Right lobe of liver (tissue), 6 donors: ENCODE results near the gene OR6J1. TPM values are rescaled to one million over a fixed set of nuclear protein-coding genes. Genes with fewer than 3 reads are reported as not detected.
"Not testable (repeated sequence)": the region's sequence is repeated elsewhere in the genome, so short reads cannot be mapped to it uniquely, and the experiment has no call there.

Experiments
- ATAC-seq, 4 donors: fragments of 200-7000 bp; cut with Tn5 transposase; one replicate each; pipeline ENCODE4 v1.9.1; 2020; ENCODE audit warnings: mild to moderate bottlenecking in 4 of 4, moderate library complexity in 4 of 4
- DNase-seq, 3 donors: peaks; one replicate each; pipeline ENCODE4 v3.0.0-alpha.2; 2020
- H3K27ac ChIP-seq, 3 donors: fragments of 200-600 bp; one replicate each; pipeline ENCODE4 v1.8.0; 2022
- H3K27me3 ChIP-seq, 2 donors: fragments of 200-600 bp; one replicate each; pipeline ENCODE4 v1.8.0; 2022
- H3K36me3 ChIP-seq, 4 donors: fragments of 200-600 bp; sonication (generic) in 1 of 4; one replicate each; pipeline versions ENCODE4 v1.5.1 to v1.8.0; 2017 to 2022; ENCODE audit warnings: control low read depth in 1 of 4
- H3K4me1 ChIP-seq, 4 donors: fragments of 200-600 bp; sonication (generic) in 1 of 4; one replicate each; pipeline versions ENCODE4 v1.5.1 to v1.8.0; 2017 to 2022; ENCODE audit warnings: control low read depth in 1 of 4
- H3K4me3 ChIP-seq, 3 donors: fragments of 200-600 bp; one replicate each; pipeline ENCODE4 v1.8.0; 2022
- H3K9me3 ChIP-seq, 4 donors: fragments of 200-600 bp; sonication (generic) in 1 of 4; one replicate each; pipeline versions ENCODE4 v1.5.1 to v1.8.0; 2017 to 2022; ENCODE audit warnings: control low read depth in 1 of 4
- CTCF ChIP-seq, 4 donors: fragments of 200-600 bp in 3 of 4; fragments of 450-650 bp in 1 of 4; IDR thresholded peaks; one replicate each; pipeline versions ENCODE4 v1.5.1 to v1.8.0; 2016 to 2022; ENCODE audit warnings: antibody characterized with exemption in 4 of 4, mild to moderate bottlenecking in 2 of 4
- POLR2A ChIP-seq: fragments of 450-650 bp; IDR thresholded peaks from one replicate; pipeline ENCODE4 v1.6.1; 2017; ENCODE audit warnings: antibody characterized with exemption, mild to moderate bottlenecking
- WGBS: methylation state at CpG from one replicate; pipeline ENCODE4 v1.1.6; 2018; ENCODE audit warnings: low coverage, low lambda C conversion rate; ENCODE audit not compliant: insufficient coverage; ENCODE audit errors: missing lambda C conversion rate; 5-methylcytosine and 5-hydroxymethylcytosine counted together
- intact Hi-C, 2 donors: fragments of 100-400 bp; cut with DNase I; formaldehyde crosslinking; loops; one replicate each; pipeline versions ENCODE4 v1.11.2 to v1.14.1; 2022
- total RNA-seq, 6 experiments: library from RNA; depleted of rRNA in 2 of 6; stranded (reverse); fragments of >200 nt in 2 of 6; fragmentation: NEBNext Ultra II Directional in 3 of 6; extraction: Animal tissue kit (Norgen Biotek cat#: 25700) in 3 of 6; gene quantifications; one replicate each; pipeline versions ENCODE4 v1.1.0 to v1.2.4, GENCODE V29; 2016 to 2023
- donor health status: DM: no; HTN: yes; CAD: no.
- donor health status: DM: no; HTN: no; CAD: no.
- donor health status: DM: no; HTN: no; CAD: no.
- donor health status: DM: no; HTN: yes; CAD: no.
- donor health status: DM: no; HTN: yes; CAD: no.

The OR6J1 gene
- total RNA-seq, 6 experiments from 2014 or later: not detected

- no peak for DNase-seq
- no peak for ATAC-seq
Measured at GRCh38 chr14:22648506-22648905, 4.4 kb upstream of the OR6J1 start.

DNA sequence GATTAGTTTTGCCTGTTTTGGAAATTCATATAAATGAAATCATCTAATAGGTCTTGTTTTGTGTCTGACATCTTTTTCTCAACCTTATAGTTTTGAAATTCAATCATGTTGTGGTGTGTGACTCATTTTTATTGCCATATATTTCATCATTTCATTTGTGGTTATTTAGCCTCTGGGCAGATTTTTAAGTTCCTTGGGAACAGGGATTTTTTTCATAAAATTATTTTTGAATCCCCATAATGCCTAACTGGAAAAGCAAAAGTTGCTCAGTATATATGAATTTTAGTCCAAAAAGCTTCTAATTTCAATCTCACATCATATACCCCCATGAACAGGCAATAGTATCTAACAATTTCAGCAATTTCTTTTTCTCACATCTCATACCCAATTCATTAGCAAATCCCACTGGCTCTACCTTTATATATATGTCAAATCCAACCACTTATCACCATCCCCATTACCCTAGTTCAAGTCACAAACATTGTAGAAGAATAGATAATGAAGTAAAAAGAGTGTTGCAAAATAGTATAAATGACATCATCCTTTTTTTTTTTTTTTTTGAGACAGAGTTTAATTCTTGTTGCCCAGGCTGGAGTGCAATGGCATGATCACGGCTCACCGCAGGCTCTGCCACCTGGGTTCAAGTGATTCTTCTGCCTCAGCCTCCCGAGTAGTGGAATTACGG lies 2.6 kb upstream of the OR6J1 start:
- H3K27me3 ChIP-seq: no peaks in the 10 kb centered on the region
- DNase-seq: no peak
- ATAC-seq: no peak

More at GRCh38 chr14:22648506-22648905, 4.4 kb upstream of the OR6J1 start:
- WGBS: 76% methylated on average over 2 of the region's 2 CpGs
- intact Hi-C loops: no loop called here
- TF ChIP-seq POLR2A (no peak), CTCF (IDR thresholded peaks at IDR 0.05) (no peak)
- Histone ChIP-seq H3K27ac (no peak overlapping the region), H3K4me1 (no peaks in the 10 kb centered on the region), H3K27me3 (no peaks in the 10 kb centered on the region), H3K4me3 (no peak overlapping the region), H3K36me3 (no peaks in the 10 kb centered on the region), H3K9me3 (no peaks in the 10 kb centered on the region)

DNA sequence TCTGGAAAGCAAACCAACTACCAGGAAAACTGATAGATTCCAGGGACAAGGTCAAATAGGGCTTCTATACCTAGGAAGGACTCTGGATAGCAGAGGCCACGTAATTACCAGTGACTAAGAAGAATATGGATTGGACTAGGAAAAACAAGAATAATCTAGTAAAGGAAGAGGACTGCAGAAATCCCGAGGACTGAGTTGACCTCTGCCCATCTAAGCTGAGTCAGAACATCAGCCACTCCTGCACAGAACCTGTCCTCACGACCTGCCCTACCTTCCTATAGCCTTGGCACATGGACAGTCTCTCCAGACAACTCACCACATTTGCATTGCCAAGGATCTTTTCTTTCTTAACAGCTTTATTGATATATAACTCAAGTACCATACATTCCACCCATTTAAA lies 2.3 kb downstream of the OR6J1 start:
- WGBS: 41% methylated on average over 3 of the region's 3 CpGs
- intact Hi-C loops: no loop called here
- TF ChIP-seq CTCF (IDR thresholded peaks at IDR 0.05): no peak
- TF ChIP-seq POLR2A: no peak
- no peak for DNase-seq
- Histone ChIP-seq H3K27ac (no peak overlapping the region), H3K4me3 (no peak overlapping the region), H3K27me3 (no peaks in the 10 kb centered on the region), H3K4me1 (no peaks in the 10 kb centered on the region), H3K36me3 (no peaks in the 10 kb centered on the region), H3K9me3 (no peaks in the 10 kb centered on the region)
- ATAC-seq: peak in 1 of 4 donors; percentile 46

More for the DNA sequence above, 2.6 kb upstream of the OR6J1 start:
- TF ChIP-seq CTCF (IDR thresholded peaks at IDR 0.05): no peak
- no peak for TF ChIP-seq POLR2A
- Histone ChIP-seq H3K36me3 (no peaks in the 10 kb centered on the region), H3K4me1 (no peaks in the 10 kb centered on the region), H3K9me3 (no peaks in the 10 kb centered on the region), H3K27ac (no peak overlapping the region), H3K4me3 (no peak overlapping the region)
- intact Hi-C loops: no loop called here
- 66% methylated on average over 3 of the region's 4 CpGs for WGBS

DNA sequence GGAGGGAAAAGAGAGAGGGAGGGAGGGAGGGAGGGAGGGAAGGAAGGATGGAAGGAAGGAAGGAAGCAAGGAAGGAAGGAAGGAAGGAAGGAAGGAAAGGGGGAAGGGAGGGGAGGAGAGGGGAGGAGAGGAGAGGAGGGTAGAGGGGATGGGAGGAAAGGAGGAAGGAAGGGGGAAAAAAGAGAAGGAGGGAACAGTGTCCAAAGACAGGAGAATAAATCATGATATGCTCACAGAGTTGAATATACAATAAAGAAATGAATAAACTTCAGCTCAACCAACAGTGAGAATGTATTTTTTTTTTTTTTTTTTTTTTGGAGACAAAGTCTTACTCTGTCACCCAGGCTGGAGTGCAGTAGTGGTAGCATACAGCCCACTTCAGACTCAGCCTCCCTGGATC lies 4.0 kb downstream of the OR6J1 start:
- Histone ChIP-seq H3K4me1 (no peaks in the 10 kb centered on the region), H3K27ac (no peak overlapping the region), H3K27me3 (no peaks in the 10 kb centered on the region), H3K9me3 (no peaks in the 10 kb centered on the region), H3K36me3 (no peaks in the 10 kb centered on the region), H3K4me3 (no peak overlapping the region)
- DNase-seq (no peak), ATAC-seq (no peak)
- no peak for TF ChIP-seq CTCF (IDR thresholded peaks at IDR 0.05)
- intact Hi-C loops: no loop called here

DNA sequence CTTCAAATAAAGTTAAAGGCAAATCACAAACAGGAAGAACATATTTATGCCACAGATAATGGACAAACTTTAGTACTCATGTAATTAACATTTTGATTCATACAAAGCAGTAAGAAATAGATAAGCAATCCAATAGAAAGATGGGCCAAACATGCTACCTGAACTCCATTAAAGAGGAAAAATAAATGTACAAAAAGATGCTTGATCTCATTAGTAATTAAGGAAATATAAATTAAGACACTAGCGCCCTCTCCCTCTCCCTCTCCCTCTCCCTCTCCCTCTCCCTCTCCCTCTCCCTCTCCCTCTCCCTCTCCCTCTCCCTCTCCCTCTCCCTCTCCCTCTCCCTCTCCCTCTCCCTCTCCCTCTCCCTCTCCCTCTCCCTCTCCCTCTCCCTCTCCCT lies 8.2 kb downstream of the OR6J1 start:
- H3K27ac ChIP-seq, H3K27me3 ChIP-seq, H3K4me1 ChIP-seq, H3K9me3 ChIP-seq, H3K36me3 ChIP-seq, ATAC-seq, DNase-seq, H3K4me3 ChIP-seq, intact Hi-C loops: not testable (repeated sequence)
- WGBS: 50% methylated on average over 1 of the region's 1 CpG
